Activated CD4-positive, alpha-beta T cell treated with anti-CD3 and anti-CD28 coated beads for 36 hours (primary cell): Measurements from ENCODE around the gene PLD1. TPM values are rescaled to one million over a fixed set of nuclear protein-coding genes. Genes with fewer than 3 reads are reported as not detected.
A peak's percentile ranks its signal among the peaks of the same experiment; 100 is the strongest.

Experiments used
- ATAC-seq: fragments of 200-7000 bp; cut with Tn5 transposase; one replicate; pipeline ENCODE4 v1.10.0; 2021; ENCODE audit warnings: mild to moderate bottlenecking, moderate library complexity
- CTCF ChIA-PET: fragments of 350-600 bp; sonication (Branson Sonifier 250); formaldehyde crosslinking; loops from one replicate; lab custom pipeline; 2021; ENCODE audit warnings: antibody characterized with exemption; lab: Charles Lee
- POLR2A ChIA-PET: fragments of 350-600 bp; sonication (Branson Sonifier 250); formaldehyde crosslinking; loops from one replicate; lab custom pipeline; 2021; ENCODE audit warnings: antibody characterized with exemption, inconsistent platforms; lab: Charles Lee
- DNase-seq: peaks from one replicate; pipeline ENCODE4 v3.0.0-alpha.2; 2020
- H3K27ac Mint-ChIP-seq: one replicate; pipeline ENCODE4 v1.8.0; 2021; ENCODE audit warnings: mixed read lengths
- H3K27me3 Mint-ChIP-seq: one replicate; pipeline ENCODE4 v1.8.0; 2021; ENCODE audit warnings: mixed read lengths
- H3K36me3 Mint-ChIP-seq: one replicate; pipeline ENCODE4 v1.8.0; 2021; ENCODE audit warnings: low read depth, mixed read lengths
- H3K4me1 Mint-ChIP-seq: one replicate; pipeline ENCODE4 v1.8.0; 2021; ENCODE audit warnings: mixed read lengths
- H3K4me3 Mint-ChIP-seq: one replicate; pipeline ENCODE4 v1.8.0; 2021; ENCODE audit warnings: mild to moderate bottlenecking, moderate library complexity, mixed read lengths
- H3K9me3 Mint-ChIP-seq: one replicate; pipeline ENCODE4 v1.8.0; 2021; ENCODE audit warnings: low read depth, mixed read lengths
- intact Hi-C, 2 experiments: fragments of 100-400 bp; cut with DNase I in 1 of 2; cut with micrococcal nuclease in 1 of 2; formaldehyde crosslinking; loops; one replicate each; pipeline versions ENCODE4 v1.14.2 to v1.15.1; 2022 to 2024; cut with DNase I, micrococcal nuclease
- total RNA-seq, 2 experiments: library from RNA; stranded (reverse); gene quantifications; one replicate each; pipeline ENCODE4 v1.2.3, GENCODE V29; 2021

The PLD1 gene
- total RNA-seq, 2 experiments from 2014 or later: 1.1 to 1.2 TPM

- CTCF ChIA-PET: interaction anchor here (0.9 to 1.3 kb wide), 2 partner anchors 10 to 807 kb away, joined by 4 to 5 read pairs; no protein-coding TSS in a partner anchor
- no peak for DNase-seq
- POLR2A ChIA-PET: no interaction called here
- Mint-ChIP-seq H3K9me3 (no peaks in the 10 kb centered on the region), H3K27me3 (peaks cover 5% of the 10 kb centered on the region), H3K4me3 (no peak overlapping the region), H3K4me1 (no peaks in the 10 kb centered on the region), H3K27ac (no peak overlapping the region), H3K36me3 (no peaks in the 10 kb centered on the region)
- intact Hi-C loops: no loop called here
- no peak for ATAC-seq
These were observed 41.9 kb downstream of the PLD1 start for GRCh38 chr3:171768281-171768900.

GRCh38 chr3:171765511-171765887, 44.8 kb downstream of the PLD1 start:
- Mint-ChIP-seq H3K9me3 (no peaks in the 10 kb centered on the region), H3K27ac (no peak overlapping the region), H3K4me3 (no peak overlapping the region), H3K27me3 (peaks cover 12% of the 10 kb centered on the region), H3K4me1 (no peaks in the 10 kb centered on the region), H3K36me3 (no peaks in the 10 kb centered on the region)
- CTCF ChIA-PET: interaction anchor here (0.9 to 1.0 kb wide), 2 partner anchors 10 to 62 kb away, joined by 3 to 4 read pairs; no protein-coding TSS in a partner anchor
- no peak for DNase-seq
- no peak for ATAC-seq
- intact Hi-C loops: no loop called here
- POLR2A ChIA-PET: no interaction called here

- intact Hi-C loops: no loop called here
- ATAC-seq (no peak), DNase-seq (no peak)
- no peaks in the 10 kb centered on the region for H3K36me3 Mint-ChIP-seq
- no peak overlapping the region for H3K27ac Mint-ChIP-seq
- ChIA-PET POLR2A (no interaction called here), CTCF (interaction anchor here (2.7 kb wide), 1 partner anchor 9 kb away, joined by 19 read pairs; no protein-coding TSS in a partner anchor)
- peaks cover 18% of the 10 kb centered on the region for H3K27me3 Mint-ChIP-seq
- no peaks in the 10 kb centered on the region for H3K4me1 Mint-ChIP-seq
- no peaks in the 10 kb centered on the region for H3K9me3 Mint-ChIP-seq
- H3K4me3 Mint-ChIP-seq: no peak overlapping the region
These were observed 46.9 kb downstream of the PLD1 start for GRCh38 chr3:171763392-171763791.

GRCh38 chr3:171760477-171760876, 49.8 kb downstream of the PLD1 start:
- no peak overlapping the region for H3K4me3 Mint-ChIP-seq
- POLR2A ChIA-PET: no interaction called here
- DNase-seq (no peak), ATAC-seq (no peak)
- CTCF ChIA-PET: no interaction called here
- no peak overlapping the region for H3K27ac Mint-ChIP-seq
- H3K36me3 Mint-ChIP-seq: no peaks in the 10 kb centered on the region
- no peaks in the 10 kb centered on the region for H3K4me1 Mint-ChIP-seq
- H3K27me3 Mint-ChIP-seq: peaks cover 16% of the 10 kb centered on the region
- intact Hi-C loops: no loop called here
- H3K9me3 Mint-ChIP-seq: no peaks in the 10 kb centered on the region

DNA sequence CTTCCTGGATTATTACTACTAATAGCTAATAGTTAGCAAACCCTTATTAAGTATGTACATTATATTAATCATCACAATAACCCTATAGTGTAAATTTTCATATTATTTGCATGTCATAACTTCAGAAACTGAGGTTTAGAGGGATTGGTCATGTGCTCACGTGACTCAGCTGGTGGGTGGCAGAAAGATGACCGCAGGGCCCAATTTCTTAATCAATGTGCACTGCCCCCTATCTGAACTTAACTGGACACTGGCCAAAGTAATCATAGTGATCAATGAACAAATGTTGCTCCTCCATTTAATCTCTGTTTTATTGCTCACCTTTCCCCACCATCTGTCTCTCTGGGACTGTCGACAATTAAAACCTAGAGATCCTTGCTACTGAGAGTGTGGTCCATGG, 52.2 kb downstream of the PLD1 start:
- Mint-ChIP-seq H3K36me3 (no peaks in the 10 kb centered on the region), H3K27ac (no peak overlapping the region), H3K27me3 (peaks cover 16% of the 10 kb centered on the region), H3K4me3 (no peak overlapping the region), H3K9me3 (no peaks in the 10 kb centered on the region), H3K4me1 (no peaks in the 10 kb centered on the region)
- POLR2A ChIA-PET: no interaction called here
- intact Hi-C loops: no loop called here
- ATAC-seq: no peak
- DNase-seq: no peak
- CTCF ChIA-PET: interaction anchor here (0.6 to 1.5 kb wide), 3 partner anchors 11 to 185 kb away, joined by 3 to 5 read pairs (median 3); no protein-coding TSS in a partner anchor

GRCh38 chr3:171757361-171758034, 52.8 kb downstream of the PLD1 start:
- H3K27ac Mint-ChIP-seq: no peak overlapping the region
- intact Hi-C loops: no loop called here
- CTCF ChIA-PET: interaction anchor here (0.6 to 1.5 kb wide), 4 partner anchors 12 to 185 kb away, joined by 3 to 5 read pairs (median 3); no protein-coding TSS in a partner anchor
- no peak overlapping the region for H3K4me3 Mint-ChIP-seq
- no peaks in the 10 kb centered on the region for H3K9me3 Mint-ChIP-seq
- peaks cover under 1% of the 10 kb centered on the region for H3K4me1 Mint-ChIP-seq
- POLR2A ChIA-PET: no interaction called here
- ATAC-seq (no peak), DNase-seq (no peak)
- no peaks in the 10 kb centered on the region for H3K36me3 Mint-ChIP-seq
- peaks cover 16% of the 10 kb centered on the region for H3K27me3 Mint-ChIP-seq

DNA sequence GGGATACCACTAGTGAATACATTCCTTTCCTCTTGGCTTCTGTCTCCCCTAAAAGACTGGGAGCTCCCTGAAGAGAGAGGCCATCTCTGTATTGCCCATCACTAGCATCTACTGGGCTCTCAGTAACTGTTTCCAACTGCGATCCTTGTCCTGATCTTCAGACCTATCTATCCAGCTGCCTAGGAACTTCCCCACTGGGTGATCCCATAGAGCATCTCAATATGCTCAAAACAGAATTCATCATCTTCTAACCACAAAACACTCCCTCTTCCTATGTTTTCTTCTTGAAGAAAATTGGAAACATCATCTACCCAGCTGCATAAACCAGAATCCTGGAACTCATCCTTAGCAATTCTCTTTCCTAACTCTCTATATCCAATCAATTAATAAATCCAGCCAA, 54.6 kb downstream of the PLD1 start:
- no peak overlapping the region for H3K4me3 Mint-ChIP-seq
- no peak overlapping the region for H3K27ac Mint-ChIP-seq
- no peak for ATAC-seq
- DNase-seq: no peak
- H3K36me3 Mint-ChIP-seq: no peaks in the 10 kb centered on the region
- H3K9me3 Mint-ChIP-seq: no peaks in the 10 kb centered on the region
- peaks cover 13% of the 10 kb centered on the region for H3K27me3 Mint-ChIP-seq
- peaks cover 2% of the 10 kb centered on the region for H3K4me1 Mint-ChIP-seq
- CTCF ChIA-PET: no interaction called here
- intact Hi-C loops: no loop called here
- POLR2A ChIA-PET: no interaction called here

DNA sequence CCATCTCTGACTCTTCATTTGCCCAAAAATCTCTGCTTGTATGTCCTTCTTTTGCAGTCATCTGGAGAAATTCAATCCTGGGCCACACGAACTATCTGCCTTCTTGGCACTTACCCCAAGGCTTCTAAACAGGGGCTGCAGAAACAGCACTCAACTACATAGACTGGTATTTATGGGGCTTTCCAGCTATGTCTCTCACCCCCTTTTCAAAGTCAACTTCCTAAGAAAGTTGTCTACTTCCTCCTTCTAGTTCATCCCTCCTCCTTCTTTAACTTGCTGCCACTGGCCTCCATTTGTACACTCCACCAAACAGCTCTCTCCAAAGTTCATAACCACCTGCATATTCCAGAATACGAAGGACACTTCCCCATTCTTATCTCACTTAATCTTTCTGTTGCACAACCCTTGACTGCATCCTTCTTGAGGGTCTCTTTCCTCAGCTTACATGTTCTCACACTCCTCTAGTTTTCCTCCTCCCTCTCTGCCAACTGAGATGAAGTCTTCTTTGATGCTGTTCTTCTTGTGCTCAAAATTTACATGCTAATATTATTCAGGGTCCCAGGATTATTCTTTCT, 55.2 kb downstream of the PLD1 start:
- DNase-seq: no peak
- H3K27ac Mint-ChIP-seq: no peak overlapping the region
- intact Hi-C loops: no loop called here
- peaks cover 2% of the 10 kb centered on the region for H3K4me1 Mint-ChIP-seq
- ChIA-PET CTCF (interaction anchor here (0.9 kb wide), 1 partner anchor 592 kb away, joined by 3 read pairs; no protein-coding TSS in a partner anchor), POLR2A (no interaction called here)
- H3K36me3 Mint-ChIP-seq: no peaks in the 10 kb centered on the region
- H3K4me3 Mint-ChIP-seq: no peak overlapping the region
- no peaks in the 10 kb centered on the region for H3K9me3 Mint-ChIP-seq
- peaks cover 10% of the 10 kb centered on the region for H3K27me3 Mint-ChIP-seq
- ATAC-seq: no peak

DNA sequence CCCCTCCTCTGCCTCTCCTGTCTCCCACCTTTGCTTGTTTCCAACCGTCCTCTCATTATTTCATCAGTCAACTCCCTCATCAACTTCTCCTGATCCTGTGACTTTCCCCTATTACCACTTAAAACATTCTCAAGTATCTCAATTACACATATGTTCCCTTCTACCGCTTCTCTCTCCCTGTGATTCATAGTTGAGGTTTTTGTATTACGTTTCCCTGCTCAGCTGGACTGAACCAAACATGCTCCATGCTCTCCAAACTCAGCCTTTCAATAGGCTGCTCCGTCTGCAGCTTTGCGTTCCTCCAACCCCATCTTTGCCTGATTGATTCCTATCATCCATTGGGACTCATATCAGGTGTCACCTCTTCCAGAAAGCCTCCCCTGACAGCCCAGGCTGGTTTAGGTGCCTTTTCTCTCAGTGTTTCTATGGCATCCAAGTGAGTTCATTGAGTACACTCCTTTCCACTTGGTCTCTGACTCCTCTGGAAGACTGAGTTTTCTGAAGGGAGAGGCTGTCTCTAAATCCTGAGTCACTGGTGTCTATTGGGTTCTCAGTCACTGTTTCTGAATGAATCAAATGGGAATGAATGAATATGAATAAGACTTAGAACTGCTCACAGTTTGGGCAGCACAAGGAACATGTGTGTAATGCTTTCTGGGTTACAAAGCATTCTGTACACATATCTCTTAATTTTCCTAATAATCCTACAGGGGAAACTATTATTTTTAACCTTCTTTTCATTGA, 56.4 kb downstream of the PLD1 start:
- Mint-ChIP-seq H3K27me3 (peaks cover 14% of the 10 kb centered on the region), H3K27ac (no peak overlapping the region), H3K4me3 (no peak overlapping the region), H3K9me3 (no peaks in the 10 kb centered on the region), H3K4me1 (peaks cover 2% of the 10 kb centered on the region), H3K36me3 (no peaks in the 10 kb centered on the region)
- intact Hi-C loops: loop anchor here in 1 of 2 experiments (5.0 kb wide), 1 partner anchor 353 kb away; no protein-coding TSS in a partner anchor
- POLR2A ChIA-PET: no interaction called here
- CTCF ChIA-PET: no interaction called here
- peak; percentile 88 for ATAC-seq
- DNase-seq: peak; percentile 21

DNA sequence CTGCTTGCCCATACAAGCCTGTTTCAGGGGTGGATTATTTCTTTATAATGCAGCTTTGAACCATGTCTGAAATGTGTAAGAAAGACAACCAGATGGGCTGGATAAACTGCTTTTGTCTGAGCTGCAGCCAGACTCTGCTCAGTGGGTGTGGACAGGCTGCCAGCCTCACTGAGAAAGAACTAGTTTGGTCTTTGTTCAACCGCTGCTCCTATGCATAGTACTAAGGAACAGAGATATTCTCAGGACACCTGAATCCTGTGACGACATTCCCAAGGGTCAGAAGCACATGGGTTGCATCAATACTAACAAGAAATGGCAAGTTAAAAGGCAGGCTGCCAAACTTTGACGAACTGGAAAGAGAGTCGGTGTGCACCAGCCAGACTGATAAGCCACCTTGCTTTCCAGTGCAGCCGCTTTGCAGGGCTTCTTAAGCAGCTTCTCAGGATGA, 57.2 kb downstream of the PLD1 start:
- DNase-seq: no peak
- H3K4me3 Mint-ChIP-seq: no peak overlapping the region
- POLR2A ChIA-PET: no interaction called here
- no peak overlapping the region for H3K27ac Mint-ChIP-seq
- ATAC-seq: no peak
- H3K4me1 Mint-ChIP-seq: peaks cover 2% of the 10 kb centered on the region
- H3K36me3 Mint-ChIP-seq: no peaks in the 10 kb centered on the region
- H3K27me3 Mint-ChIP-seq: peaks cover 19% of the 10 kb centered on the region
- intact Hi-C loops: loop anchor here in 1 of 2 experiments (5.0 kb wide), 1 partner anchor 354 kb away; no protein-coding TSS in a partner anchor
- CTCF ChIA-PET: no interaction called here
- H3K9me3 Mint-ChIP-seq: no peaks in the 10 kb centered on the region

DNA sequence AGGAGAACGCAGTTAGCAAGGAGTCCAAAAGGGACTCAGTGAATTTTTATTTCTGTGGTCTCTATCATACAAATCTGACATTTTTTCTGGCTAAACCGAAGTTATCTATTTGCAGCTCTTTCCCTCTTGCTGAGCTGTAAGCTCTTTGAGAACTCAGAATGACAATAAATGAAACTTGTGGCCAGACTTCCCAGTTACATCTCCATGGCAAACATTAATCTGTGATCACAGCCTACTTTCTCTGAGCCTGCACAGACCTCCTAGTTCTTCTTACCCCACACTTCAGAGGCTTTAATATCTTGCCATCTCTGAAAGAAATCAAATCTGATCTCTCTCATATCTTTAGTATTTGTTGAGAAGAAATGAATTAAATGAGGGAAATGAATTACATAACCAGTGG, 58.0 kb downstream of the PLD1 start:
- Mint-ChIP-seq H3K4me3 (no peak overlapping the region), H3K36me3 (no peaks in the 10 kb centered on the region), H3K9me3 (no peaks in the 10 kb centered on the region), H3K4me1 (peaks cover 2% of the 10 kb centered on the region), H3K27ac (no peak overlapping the region), H3K27me3 (peaks cover 20% of the 10 kb centered on the region)
- POLR2A ChIA-PET: no interaction called here
- DNase-seq (no peak), ATAC-seq (no peak)
- CTCF ChIA-PET: interaction anchor here (0.7 kb wide), 1 partner anchor 544 kb away, joined by 3 read pairs; no protein-coding TSS in a partner anchor
- intact Hi-C loops: loop anchor here in 1 of 2 experiments (5.0 kb wide), 1 partner anchor 355 kb away; no protein-coding TSS in a partner anchor
